K562 treated with DMSO at 1 percent for 48 hours (cell line): ENCODE measurements around the gene LMNA. TPM values are rescaled to one million over a fixed set of nuclear protein-coding genes. Genes with fewer than 3 reads are reported as not detected.

ENCODE experiments used
- total RNA-seq: library from RNA; unstranded; fragments of 300-600 nt; gene quantifications from 2 replicates; pipeline ENCODE4 v1.2.3, GENCODE V29; 2022; ENCODE audit warnings: low replicate concordance; ENCODE audit errors: extremely low read depth

LMNA gene
- total RNA-seq = not detected in 2 replicates

GRCh38 chr1:156114101-156114918 lies at the start of gene LMNA:
Gene LMNA, plus strand, starts transcription at chr1:156114711. Its CDS starts 208 bp downstream, at chr1:156114919.

DNA sequence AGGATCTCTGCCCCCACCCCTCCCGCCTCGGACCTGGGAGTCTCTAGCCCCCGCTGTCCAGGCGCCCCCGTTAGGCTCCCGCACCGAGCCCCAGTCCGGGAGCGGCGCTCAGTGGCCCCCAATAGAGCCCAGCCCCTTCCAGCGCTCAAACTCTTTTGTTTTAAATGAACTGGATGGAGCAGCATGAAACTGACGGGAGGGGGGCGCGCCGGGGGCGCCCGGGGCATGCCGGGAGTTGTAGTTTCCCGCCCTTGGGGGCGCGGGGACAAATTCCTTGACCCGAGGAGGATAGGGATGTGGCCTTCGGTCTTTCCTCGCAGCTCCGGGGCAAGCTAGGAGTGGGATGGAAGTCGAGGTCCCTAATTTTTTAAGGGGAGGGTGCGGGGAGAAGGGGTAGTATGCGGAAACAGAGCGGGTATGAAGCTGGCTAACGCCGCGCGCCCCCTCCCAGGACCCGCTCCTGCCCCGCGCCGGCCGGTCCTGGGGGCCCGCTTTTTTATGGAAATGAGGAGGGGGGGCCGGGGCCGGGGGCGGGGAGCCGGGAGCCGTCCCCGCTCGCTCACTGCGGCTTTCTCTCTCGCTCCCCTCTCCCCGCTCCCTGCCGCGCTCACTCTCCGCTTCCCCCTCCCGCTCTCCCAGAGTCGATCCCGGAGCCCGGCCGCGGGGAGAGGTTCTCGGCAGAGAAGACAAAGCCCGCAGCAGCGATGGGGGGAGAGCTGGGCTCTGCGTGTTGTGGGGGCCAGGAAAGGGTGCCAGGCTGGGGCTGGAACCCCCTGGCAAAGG lies 32.0 kb upstream of the LMNA start, which contains the start of gene MEX3A:
TSS of gene MEX3A (minus strand) at position 157 of the 783 bp plus-strand sequence. CDS start 467 bp downstream, outside the sequence.

GRCh38 chr1:156153362-156153761 lies 38.9 kb downstream of the LMNA start, which contains the start of gene SEMA4A:
Gene SEMA4A, plus strand, starts transcription at chr1:156153585. Its CDS starts 994 bp downstream, at chr1:156154579.

Other genes starting within 250 kb of the LMNA start
- gene RIT1, start 203.4 kb upstream of the LMNA start, total RNA-seq = not detected in 2 replicates
- gene KHDC4, start 180.3 kb upstream of the LMNA start, total RNA-seq = not detected in 2 replicates
- gene RXFP4, start 173.1 kb upstream of the LMNA start, total RNA-seq = not detected in 2 replicates
- gene ARHGEF2, start 136.2 kb upstream of the LMNA start, total RNA-seq = not detected in 2 replicates
- not detected in 2 replicates for gene SSR2, start 93.8 kb upstream of the LMNA start, total RNA-seq
- not detected in 2 replicates for gene UBQLN4, start 60.9 kb upstream of the LMNA start, total RNA-seq
- gene LAMTOR2, start 59.9 kb upstream of the LMNA start, total RNA-seq = not detected in 2 replicates
- gene RAB25, start 53.6 kb upstream of the LMNA start, total RNA-seq = not detected in 2 replicates
- not detected in 2 replicates for gene MEX3A, start 32.2 kb upstream of the LMNA start, total RNA-seq
- not detected in 2 replicates for gene SEMA4A, start 38.9 kb downstream of the LMNA start, total RNA-seq
- gene SLC25A44, start 79.4 kb downstream of the LMNA start, total RNA-seq = not detected in 2 replicates
- not detected in 2 replicates for gene PMF1, start 98.3 kb downstream of the LMNA start, total RNA-seq
- gene BGLAP, start 127.5 kb downstream of the LMNA start, total RNA-seq = not detected in 2 replicates
- gene PAQR6, start 133.3 kb downstream of the LMNA start, total RNA-seq = not detected in 2 replicates
- not detected in 2 replicates for gene SMG5, start 168.1 kb downstream of the LMNA start, total RNA-seq
- gene TMEM79, start 169.6 kb downstream of the LMNA start, total RNA-seq = not detected in 2 replicates
- not detected in 2 replicates for gene GLMP, start 181.0 kb downstream of the LMNA start, total RNA-seq
- gene VHLL, start 184.6 kb downstream of the LMNA start, total RNA-seq = not detected in 2 replicates
- 1,364 TPM in 1 of 2 replicates, not detected in the other for gene CCT3, start 223.6 kb downstream of the LMNA start, total RNA-seq
- not detected in 2 replicates for gene TSACC, start 223.8 kb downstream of the LMNA start, total RNA-seq